HG02623 (cell line): ENCODE measurements around the gene MYO1F.
"Not testable (repeated sequence)": the region's sequence is repeated elsewhere in the genome, so short reads cannot be mapped to it uniquely, and the experiment has no call there.

Experiments used
- ATAC-seq: cut with Tn5 transposase; IDR thresholded peaks from one replicate; pipeline ENCODE4 v1.9.1; 2021; ENCODE audit warnings: moderate library complexity; ENCODE audit not compliant: unreplicated experiment

Gene MYO1F

GRCh38 chr19:8577247-8577646, at the start of gene MYO1F:
Gene MYO1F (minus strand): TSS chr19:8577442. CDS start chr19:8577309, 133 bp downstream.
- ATAC-seq, result no peak

- no peak for ATAC-seq
Measured at GRCh38 chr19:8626842-8627241, 49.6 kb upstream of the MYO1F start.

- not testable (repeated sequence) for ATAC-seq
Measured at GRCh38 chr19:8622886-8623285, 45.6 kb upstream of the MYO1F start.

DNA sequence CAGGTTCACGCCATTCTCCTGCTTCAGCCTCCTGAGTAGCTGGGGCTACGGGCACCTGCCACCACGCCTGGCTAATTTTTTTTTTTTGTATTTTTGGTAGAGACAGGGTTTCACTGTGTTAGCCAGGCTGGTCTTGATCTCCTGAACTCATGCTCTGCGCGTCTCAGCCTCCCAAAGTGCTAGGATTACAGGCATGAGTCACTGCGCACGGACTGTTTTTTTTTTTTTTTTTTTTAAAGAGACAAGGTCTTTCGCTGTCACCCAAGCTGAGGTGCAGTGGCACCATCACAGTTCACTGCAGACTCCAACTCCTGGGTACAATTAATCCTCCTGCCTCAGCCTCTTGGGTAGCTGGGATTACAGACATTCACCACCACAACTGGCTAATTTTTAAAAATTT, 41.5 kb upstream of the MYO1F start:
- no peak for ATAC-seq

DNA sequence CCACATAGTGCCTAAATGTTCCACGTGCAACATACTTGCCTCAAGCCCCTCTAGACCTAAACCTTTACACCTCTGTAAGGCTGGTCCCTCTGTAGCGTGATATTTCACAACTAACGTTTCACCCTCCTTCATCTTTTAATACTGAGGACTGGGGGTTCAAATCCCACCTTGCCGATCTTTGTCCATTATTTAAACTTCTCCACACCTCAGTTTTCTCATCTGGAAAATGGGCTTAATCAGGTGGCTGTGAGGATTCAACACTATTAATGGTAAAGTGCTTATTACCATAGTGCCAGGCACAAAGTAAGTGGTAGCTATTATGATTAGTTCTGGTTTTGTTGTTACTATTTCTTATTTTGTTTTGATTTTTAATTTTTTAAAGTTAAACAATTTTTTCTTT, 40.7 kb upstream of the MYO1F start:
- ATAC-seq, result no peak

DNA sequence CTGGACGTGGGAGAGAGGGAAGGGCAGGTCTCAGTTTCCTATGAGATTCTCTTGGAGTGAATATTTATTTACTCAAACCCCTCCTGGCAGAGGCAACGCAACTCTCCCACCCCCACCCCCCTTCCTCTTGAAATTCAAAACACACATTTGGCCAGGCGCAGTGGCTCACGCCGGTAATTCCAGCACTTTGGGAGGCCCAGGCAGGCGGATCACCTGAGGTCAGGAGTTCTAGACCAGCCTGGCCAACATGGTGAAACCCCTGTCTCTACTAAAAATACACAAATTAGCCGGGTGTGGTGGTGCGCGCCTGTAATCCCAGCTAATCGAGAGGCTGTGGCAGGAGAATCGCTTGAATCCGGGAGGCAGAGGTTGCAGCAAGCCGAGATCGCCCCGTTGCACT, 40.1 kb upstream of the MYO1F start:
- ATAC-seq, result not testable (repeated sequence)

GRCh38 chr19:8616861-8617260, 39.6 kb upstream of the MYO1F start:
- no peak for ATAC-seq

- no peak for ATAC-seq
Measured at GRCh38 chr19:8615813-8616596, 38.8 kb upstream of the MYO1F start.

- no peak for ATAC-seq
Measured at GRCh38 chr19:8615024-8615423, 37.8 kb upstream of the MYO1F start.

- no peak for ATAC-seq
Measured at GRCh38 chr19:8614455-8614854, 37.2 kb upstream of the MYO1F start.

- no peak for ATAC-seq
Measured at GRCh38 chr19:8612807-8613171, 35.5 kb upstream of the MYO1F start.

- no peak for ATAC-seq
Measured at GRCh38 chr19:8611877-8612806, 34.9 kb upstream of the MYO1F start.

GRCh38 chr19:8611391-8611876, 34.2 kb upstream of the MYO1F start:
- ATAC-seq, result no peak

GRCh38 chr19:8610936-8611300, 33.7 kb upstream of the MYO1F start:
- no peak for ATAC-seq

DNA sequence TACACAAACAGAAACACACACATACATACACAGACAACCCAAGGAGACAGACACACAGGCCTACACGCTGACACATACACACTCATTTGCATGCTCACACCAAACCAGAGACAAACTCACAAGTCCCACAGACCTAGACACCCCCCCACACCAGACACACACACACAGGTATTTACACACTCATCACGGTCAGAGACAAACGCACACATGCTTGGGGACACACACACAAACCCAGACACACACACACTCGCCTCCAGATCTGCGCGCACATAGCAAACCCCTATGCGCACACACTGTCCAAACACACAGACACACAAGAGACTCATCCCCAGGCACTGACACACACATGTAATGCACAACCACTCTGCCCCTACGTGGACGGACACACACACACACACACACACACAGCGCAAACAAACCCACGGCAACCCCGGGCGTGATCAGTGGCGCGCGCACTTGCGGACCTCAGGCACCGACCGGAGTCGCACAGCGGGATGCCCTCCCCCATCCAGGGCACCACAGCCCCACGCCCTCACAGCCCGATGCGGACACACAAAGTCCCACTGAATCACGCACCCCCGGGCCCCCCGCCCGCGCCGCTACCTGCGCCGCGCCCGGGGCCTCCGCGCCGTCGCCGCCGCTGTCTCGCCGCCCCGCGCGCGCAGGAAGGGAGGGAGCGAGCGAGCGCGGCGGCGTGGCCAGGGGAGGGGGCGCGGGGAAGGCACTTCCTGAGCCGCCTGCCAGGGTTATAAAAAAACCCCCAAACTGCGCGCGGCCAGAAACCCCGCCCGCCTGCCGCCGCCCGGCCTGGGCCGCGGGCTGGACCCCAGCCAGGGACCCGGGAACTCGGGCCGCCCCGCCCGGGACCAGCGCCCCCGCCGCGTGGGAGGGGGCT, 33.0 kb upstream of the MYO1F start, which contains the start of gene ADAMTS10:
Gene ADAMTS10 (minus strand): TSS at position 675 of the 895 bp plus-strand sequence. CDS start 5,005 bp downstream, outside the sequence.
- no peak for ATAC-seq

DNA sequence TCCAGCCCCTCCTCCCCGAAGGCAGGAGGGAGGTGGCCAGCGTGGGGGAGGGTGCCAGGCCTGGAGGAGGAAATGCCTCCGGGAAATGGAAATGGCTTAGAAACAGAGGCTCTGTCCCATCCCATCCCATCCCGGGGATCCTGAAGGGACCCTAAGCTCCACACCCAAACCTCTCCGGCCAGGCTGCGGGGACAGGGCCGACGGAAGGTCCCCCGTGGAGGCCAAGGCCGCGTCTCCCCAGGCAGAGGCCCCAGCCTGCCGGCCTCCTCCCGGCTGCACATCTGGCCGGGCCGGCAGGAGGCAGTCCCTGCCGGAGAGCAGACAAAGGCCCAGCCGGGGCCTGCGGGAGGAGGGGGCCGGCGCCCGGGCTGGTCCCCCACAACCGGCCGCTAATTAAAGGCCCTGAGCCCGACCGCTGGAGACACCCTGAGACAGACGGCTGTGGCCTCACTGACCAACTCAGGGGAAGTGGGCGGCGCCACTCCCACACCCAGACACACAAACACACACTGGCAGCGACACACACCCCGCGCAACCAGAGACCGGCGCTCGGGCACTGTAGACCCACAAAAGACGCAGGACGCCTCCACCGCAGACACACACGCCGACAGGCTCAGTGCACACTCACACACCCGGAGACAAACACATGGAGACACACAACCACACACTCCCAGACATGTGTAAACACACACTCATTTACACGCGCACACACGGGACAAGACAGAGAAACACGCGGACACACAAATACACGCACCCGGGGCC, 32.2 kb upstream of the MYO1F start:
- no peak for ATAC-seq

GRCh38 chr19:8608941-8609278, 31.7 kb upstream of the MYO1F start:
- no peak for ATAC-seq

DNA sequence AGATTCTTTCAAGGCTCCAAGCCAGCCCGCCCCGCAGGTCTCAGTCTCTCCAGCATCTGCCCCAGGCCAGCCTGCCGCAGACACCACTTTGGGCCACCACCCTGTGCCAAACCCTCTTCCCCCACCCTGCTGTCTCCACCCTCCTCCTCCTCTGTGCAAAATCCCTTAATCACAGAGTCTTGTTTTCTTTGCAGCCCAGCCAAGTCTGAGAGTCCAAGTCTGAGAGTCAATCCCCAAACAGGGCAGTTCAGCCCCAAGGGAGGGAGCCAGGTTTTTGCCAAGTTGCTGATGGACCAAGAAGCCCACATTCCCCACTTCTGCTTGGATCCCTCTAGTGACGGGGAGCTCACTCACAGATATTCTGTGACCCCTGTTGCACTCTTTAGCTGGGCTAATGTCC, 30.1 kb upstream of the MYO1F start:
- ATAC-seq, result no peak

DNA sequence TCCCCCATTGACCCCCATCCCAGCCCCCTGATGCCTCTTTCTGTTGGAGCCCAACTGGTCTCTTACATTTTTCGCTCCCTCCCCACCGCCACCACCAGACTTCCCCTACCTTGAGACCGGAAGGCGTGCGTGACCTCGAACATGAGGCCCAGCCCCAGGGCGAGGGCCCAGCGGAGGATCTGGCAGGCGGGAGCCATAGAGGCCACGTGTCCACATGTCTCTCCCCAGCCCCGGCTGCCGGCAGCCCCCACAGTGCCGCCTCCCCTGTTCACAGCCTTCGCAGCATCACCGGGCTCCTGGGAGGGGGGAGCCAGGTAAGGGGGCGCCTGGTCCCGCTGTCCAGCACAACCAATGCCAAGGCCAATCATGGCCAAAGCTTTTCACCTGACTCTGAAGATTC, 28.3 kb upstream of the MYO1F start:
- no peak for ATAC-seq

DNA sequence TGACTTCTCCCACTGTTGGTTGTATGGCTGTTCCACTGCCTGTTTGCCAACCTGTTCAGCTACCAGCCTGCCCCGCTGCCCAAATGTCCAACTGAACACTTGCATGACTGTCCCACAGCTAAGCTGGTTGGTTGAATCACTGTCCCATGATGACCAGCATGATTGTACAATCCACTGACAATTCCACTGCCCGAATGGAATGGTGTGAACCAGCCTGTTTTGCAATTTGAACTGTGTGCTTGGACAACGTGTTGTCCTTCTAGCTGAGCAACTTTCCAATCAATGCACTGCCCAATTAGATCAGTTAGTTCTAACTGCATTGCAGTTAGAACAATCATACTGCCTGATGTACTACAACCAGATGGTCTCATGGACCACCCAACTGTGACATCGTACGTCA, 24.6 kb upstream of the MYO1F start:
- ATAC-seq, result no peak
